Breast epithelium (tissue), 3 donors: ENCODE data around the gene PITPNM3.

Source experiments
- CTCF ChIP-seq, 3 donors: fragments of 450-650 bp; IDR thresholded peaks; one replicate each; pipeline ENCODE4 v1.5.1; 2016 to 2017; ENCODE audit warnings: antibody characterized with exemption in 3 of 3, mild to moderate bottlenecking in 3 of 3, moderate library complexity in 3 of 3
- POLR2A ChIP-seq: fragments of 450-650 bp; IDR thresholded peaks from one replicate; pipeline ENCODE4 v1.6.1; 2016; ENCODE audit warnings: antibody characterized with exemption, mild to moderate bottlenecking, moderate library complexity

- TF ChIP-seq POLR2A = no peak
- TF ChIP-seq CTCF (IDR thresholded peaks at IDR 0.05) = no peak
Measured at GRCh38 chr17:6510321-6510977, 45.9 kb downstream of the PITPNM3 start.
